H9 (cell line): ENCODE measurements around the gene ABCA7. TPM values are rescaled to one million over a fixed set of nuclear protein-coding genes. Genes with fewer than 3 reads are reported as not detected.
A peak's percentile ranks its signal among the peaks of the same experiment; 100 is the strongest.

Experiments used
- DNase-seq: peaks from one replicate; pipeline ENCODE4 v3.0.0-alpha.2; 2017
- H2AFZ ChIP-seq: one replicate; pipeline ENCODE4 v1.6.1; 2013; ENCODE audit warnings: mild to moderate bottlenecking, low read length, control low read depth, moderate library complexity
- H2AK5ac ChIP-seq: 2 replicates; pipeline ENCODE4 v1.6.1; 2013; ENCODE audit warnings: low read length, control low read depth, mixed read lengths; ENCODE audit not compliant: insufficient read length
- H2BK120ac ChIP-seq: one replicate; pipeline ENCODE4 v1.6.1; 2013; ENCODE audit warnings: low read depth, mild to moderate bottlenecking, low read length, control low read depth, inconsistent platforms; ENCODE audit not compliant: poor library complexity, severe bottlenecking
- H2BK12ac ChIP-seq: 2 replicates; pipeline ENCODE4 v1.6.1; 2013; ENCODE audit warnings: low read length, control low read depth, mixed read lengths, low read depth; ENCODE audit not compliant: insufficient read length
- H2BK15ac ChIP-seq: 2 replicates; pipeline ENCODE4 v1.6.1; 2013; ENCODE audit warnings: low read depth, low read length, control low read depth
- H2BK20ac ChIP-seq: one replicate; pipeline ENCODE4 v1.6.1; 2013; ENCODE audit warnings: low read depth, mild to moderate bottlenecking, low read length, control low read depth, inconsistent platforms; ENCODE audit not compliant: poor library complexity, severe bottlenecking
- H2BK5ac ChIP-seq: 2 replicates; pipeline ENCODE4 v1.6.1; 2013; ENCODE audit warnings: low read length, control low read depth, mixed read lengths; ENCODE audit not compliant: insufficient read length
- H3K14ac ChIP-seq: 2 replicates; pipeline ENCODE4 v1.6.1; 2013; ENCODE audit warnings: low read length, control low read depth; ENCODE audit not compliant: insufficient read depth
- H3K18ac ChIP-seq: 2 replicates; pipeline ENCODE4 v1.6.1; 2013; ENCODE audit warnings: low read depth, mild to moderate bottlenecking, mixed read lengths, low read length, control low read depth; ENCODE audit not compliant: insufficient read length
- H3K23ac ChIP-seq: 2 replicates; pipeline ENCODE4 v1.6.1; 2013; ENCODE audit warnings: low read length, control low read depth, mixed read lengths, low read depth; ENCODE audit not compliant: insufficient read length
- H3K23me2 ChIP-seq: 2 replicates; pipeline ENCODE4 v1.6.1; 2013; ENCODE audit warnings: low read depth, mild to moderate bottlenecking, mixed read lengths, low read length, control low read depth; ENCODE audit not compliant: insufficient read length, poor library complexity, severe bottlenecking
- H3K27ac ChIP-seq: 2 replicates; pipeline ENCODE4 v1.5.1; 2013; ENCODE audit warnings: low read length, control low read depth, mixed read lengths, low read depth; ENCODE audit not compliant: insufficient read length
- H3K27me3 ChIP-seq: 2 replicates; pipeline ENCODE4 v1.6.1; 2013; ENCODE audit warnings: low read length, control low read depth, inconsistent platforms; ENCODE audit not compliant: insufficient read depth
- H3K4ac ChIP-seq: 2 replicates; pipeline ENCODE4 v1.6.1; 2013; ENCODE audit warnings: low read depth, mild to moderate bottlenecking, control low read depth, inconsistent platforms, low read length, moderate library complexity
- H3K4me1 ChIP-seq: 2 replicates; pipeline ENCODE4 v1.6.1; 2013; ENCODE audit warnings: low read length, control low read depth, inconsistent platforms; ENCODE audit not compliant: insufficient read depth
- H3K4me2 ChIP-seq: 2 replicates; pipeline ENCODE4 v1.6.1; 2013; ENCODE audit warnings: low read length, control low read depth, mixed read lengths; ENCODE audit not compliant: insufficient read length, insufficient read depth
- H3K56ac ChIP-seq: 2 replicates; pipeline ENCODE4 v1.6.1; 2013; ENCODE audit warnings: low read depth, mild to moderate bottlenecking, mixed read lengths, low read length, control low read depth; ENCODE audit not compliant: insufficient read length
- H3K79me1 ChIP-seq: 2 replicates; pipeline ENCODE4 v1.6.1; 2013; ENCODE audit warnings: low read depth, mild to moderate bottlenecking, moderate library complexity, low read length, control low read depth, inconsistent platforms; ENCODE audit not compliant: insufficient read depth, poor library complexity, severe bottlenecking
- H3K79me2 ChIP-seq: 2 replicates; pipeline ENCODE4 v1.6.1; 2013; ENCODE audit warnings: low read length, control low read depth, inconsistent platforms; ENCODE audit not compliant: insufficient read depth
- H3K9ac ChIP-seq: 2 replicates; pipeline ENCODE4 v1.6.1; 2013; ENCODE audit warnings: low read length, control low read depth, mixed read lengths; ENCODE audit not compliant: insufficient read length; ENCODE audit errors: extremely low read depth
- H3K9me3 ChIP-seq: one replicate; pipeline ENCODE4 v1.6.1; 2013; ENCODE audit warnings: low read depth, low read length, inconsistent platforms; ENCODE audit not compliant: control insufficient read depth
- H3T11ph ChIP-seq: one replicate; pipeline ENCODE4 v1.6.1; 2013; ENCODE audit warnings: mild to moderate bottlenecking, low read length, control low read depth, inconsistent platforms
- H4K20me1 ChIP-seq: one replicate; pipeline ENCODE4 v1.6.1; 2013; ENCODE audit not compliant: control insufficient read depth, insufficient read length, insufficient read depth
- H4K5ac ChIP-seq: 2 replicates; pipeline ENCODE4 v1.6.1; 2013; ENCODE audit warnings: low read depth, mild to moderate bottlenecking, mixed read lengths, low read length, control low read depth; ENCODE audit not compliant: insufficient read length
- H4K8ac ChIP-seq: replicated peaks from 2 replicates; pipeline ENCODE4 v1.6.1; 2013; ENCODE audit warnings: low read length, control low read depth, mixed read lengths, low read depth; ENCODE audit not compliant: insufficient read length
- H4K91ac ChIP-seq: 2 replicates; pipeline ENCODE4 v1.6.1; 2013; ENCODE audit warnings: low read depth, mild to moderate bottlenecking, moderate library complexity, mixed read lengths, low read length, control low read depth; ENCODE audit not compliant: insufficient read length
- H3K27ac Mint-ChIP-seq, 3 experiments: 2 replicates in 2 of 3; 3 replicates in 1 of 3; pipeline ENCODE4 v1.8.0; 2020 to 2021; ENCODE audit warnings: mixed read lengths in 3 of 3, mild to moderate bottlenecking in 1 of 3, moderate library complexity in 1 of 3
- H3K27me3 Mint-ChIP-seq: 2 replicates; pipeline ENCODE4 v1.8.0; 2021; ENCODE audit warnings: low read depth, mild to moderate bottlenecking, moderate library complexity, mixed read lengths
- H3K36me3 Mint-ChIP-seq, 3 experiments: 2 replicates in 2 of 3; 3 replicates in 1 of 3; pipeline ENCODE4 v1.8.0; 2020 to 2021; ENCODE audit warnings: low read depth in 3 of 3, mixed read lengths in 3 of 3; ENCODE audit not compliant: insufficient read depth in 1 of 3
- H3K4me1 Mint-ChIP-seq, 2 experiments: 2 replicates each; pipeline ENCODE4 v1.8.0; 2020; ENCODE audit warnings: mixed read lengths in 2 of 2
- H3K4me3 Mint-ChIP-seq, 2 experiments: 2 replicates in 1 of 2; 3 replicates in 1 of 2; pipeline ENCODE4 v1.8.0; 2020 to 2021; ENCODE audit warnings: mild to moderate bottlenecking in 2 of 2, mixed read lengths in 2 of 2, moderate library complexity in 1 of 2
- H3K9me3 Mint-ChIP-seq, 2 experiments: 2 replicates in 1 of 2; 3 replicates in 1 of 2; pipeline ENCODE4 v1.8.0; 2020; ENCODE audit warnings: mild to moderate bottlenecking in 2 of 2, mixed read lengths in 2 of 2, moderate library complexity in 1 of 2
- WGBS: extraction: QIAGEN DNeasy Blood & Tissue Kit; methylation state at CpG from one replicate; pipeline ENCODE4 v1.1.7; 2013; ENCODE audit warnings: missing lambda C conversion rate, low lambda C conversion rate, mixed read lengths; ENCODE audit not compliant: insufficient read length; ENCODE audit errors: extremely low coverage; 5-methylcytosine and 5-hydroxymethylcytosine counted together
- total RNA-seq: library from RNA; stranded (reverse); gene quantifications from 2 replicates; pipeline ENCODE4 v1.2.1, GENCODE V29; 2021
- TF ChIP-seq, protein P1 (sequence below): fragments of 200-600 bp; sonication (generic); conservative IDR thresholded peaks from 3 replicates; pipeline ENCODE4 v1.8.0; 2021; ENCODE audit warnings: antibody characterized with exemption, mild to moderate bottlenecking

Gene ABCA7
- total RNA-seq, 1 experiment from 2014 or later, result 34.6 TPM

DNA sequence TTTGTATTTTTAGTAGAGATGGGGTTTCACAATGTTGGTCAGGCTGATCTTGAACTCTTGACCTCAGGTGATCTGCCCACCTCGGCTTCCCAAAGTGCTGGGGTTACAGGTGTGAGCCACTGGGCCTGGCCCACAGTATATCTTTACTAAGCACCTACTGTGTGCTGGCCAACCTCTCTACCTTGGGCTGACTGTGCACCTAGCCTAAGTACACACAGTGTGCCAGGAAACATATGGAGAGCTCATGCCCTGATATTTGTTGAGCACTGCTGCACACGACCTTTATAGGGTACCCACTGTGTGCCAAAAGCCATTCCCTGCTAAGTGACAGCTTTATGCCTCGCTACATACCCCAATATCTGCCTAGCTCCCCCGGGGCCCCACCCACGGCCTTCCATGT is 20.8 kb downstream of the ABCA7 start:
- H3K36me3 Mint-ChIP-seq, result peaks cover 0 to 14% (median 14%) of the 10 kb centered on the region in 3 experiments; a peak in 3 of 7 replicates
- H3K23me2 ChIP-seq, result peaks cover 19% of the 10 kb centered on the region
- peaks cover 5% of the 10 kb centered on the region; the same call in 1 of the 2 replicates for H3K4me1 ChIP-seq
- no peak overlapping the region for H3K4me3 Mint-ChIP-seq
- no CpG with 5 or more reads among the region's 5 CpGs for WGBS
- no peak overlapping the region for H3K9ac ChIP-seq
- TF ChIP-seq, protein P1, sequence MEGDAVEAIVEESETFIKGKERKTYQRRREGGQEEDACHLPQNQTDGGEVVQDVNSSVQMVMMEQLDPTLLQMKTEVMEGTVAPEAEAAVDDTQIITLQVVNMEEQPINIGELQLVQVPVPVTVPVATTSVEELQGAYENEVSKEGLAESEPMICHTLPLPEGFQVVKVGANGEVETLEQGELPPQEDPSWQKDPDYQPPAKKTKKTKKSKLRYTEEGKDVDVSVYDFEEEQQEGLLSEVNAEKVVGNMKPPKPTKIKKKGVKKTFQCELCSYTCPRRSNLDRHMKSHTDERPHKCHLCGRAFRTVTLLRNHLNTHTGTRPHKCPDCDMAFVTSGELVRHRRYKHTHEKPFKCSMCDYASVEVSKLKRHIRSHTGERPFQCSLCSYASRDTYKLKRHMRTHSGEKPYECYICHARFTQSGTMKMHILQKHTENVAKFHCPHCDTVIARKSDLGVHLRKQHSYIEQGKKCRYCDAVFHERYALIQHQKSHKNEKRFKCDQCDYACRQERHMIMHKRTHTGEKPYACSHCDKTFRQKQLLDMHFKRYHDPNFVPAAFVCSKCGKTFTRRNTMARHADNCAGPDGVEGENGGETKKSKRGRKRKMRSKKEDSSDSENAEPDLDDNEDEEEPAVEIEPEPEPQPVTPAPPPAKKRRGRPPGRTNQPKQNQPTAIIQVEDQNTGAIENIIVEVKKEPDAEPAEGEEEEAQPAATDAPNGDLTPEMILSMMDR, result no peak
- H3K27ac Mint-ChIP-seq, result peak overlapping the region in 1 of 3 experiments; percentile 59; a peak in 1 of 7 replicates
- no peak overlapping the region for H4K91ac ChIP-seq
- H2BK20ac ChIP-seq, result no peak overlapping the region
- H2BK15ac ChIP-seq, result no peak overlapping the region
- H3K27me3 Mint-ChIP-seq, result peaks cover 5% of the 10 kb centered on the region
- no peak overlapping the region for H2BK120ac ChIP-seq
- peaks cover 6 to 26% of the 10 kb centered on the region in 2 experiments for H3K4me1 Mint-ChIP-seq
- no peak overlapping the region for H2AK5ac ChIP-seq
- no peak overlapping the region for H3K27ac ChIP-seq
- DNase-seq, result no peak
- H3K23ac ChIP-seq, result no peak overlapping the region
- no peaks in the 10 kb centered on the region for H3K79me1 ChIP-seq
- H3K18ac ChIP-seq, result no peak overlapping the region
- H4K8ac ChIP-seq, result no peak overlapping the region
- no peaks in the 10 kb centered on the region for H4K20me1 ChIP-seq
- no peak overlapping the region for H4K5ac ChIP-seq
- no peak overlapping the region for H3K56ac ChIP-seq
- H3T11ph ChIP-seq, result no peak overlapping the region
- H3K4me2 ChIP-seq, result no peak overlapping the region
- H2AFZ ChIP-seq, result no peak overlapping the region
- no peaks in the 10 kb centered on the region; the same call in 1 of the 2 replicates for H3K27me3 ChIP-seq
- no peaks in the 10 kb centered on the region for H3K9me3 Mint-ChIP-seq
- peaks cover 19% of the 10 kb centered on the region for H3K9me3 ChIP-seq
- no peaks in the 10 kb centered on the region for H3K79me2 ChIP-seq
- H2BK5ac ChIP-seq, result no peak overlapping the region
- H2BK12ac ChIP-seq, result no peak overlapping the region
- H3K4ac ChIP-seq, result no peak overlapping the region
- H3K14ac ChIP-seq, result no peak overlapping the region
